HG02840 (cell line): ENCODE measurements around the gene AP5Z1.
"Not testable (repeated sequence)": the region's sequence is repeated elsewhere in the genome, so short reads cannot be mapped to it uniquely, and the experiment has no call there.

Experiments used
- ATAC-seq: cut with Tn5 transposase; IDR thresholded peaks from one replicate; pipeline ENCODE4 v1.9.1; 2021; ENCODE audit warnings: mild to moderate bottlenecking, moderate library complexity, moderate number of reproducible peaks; ENCODE audit not compliant: unreplicated experiment, low FRiP score

AP5Z1 gene

DNA sequence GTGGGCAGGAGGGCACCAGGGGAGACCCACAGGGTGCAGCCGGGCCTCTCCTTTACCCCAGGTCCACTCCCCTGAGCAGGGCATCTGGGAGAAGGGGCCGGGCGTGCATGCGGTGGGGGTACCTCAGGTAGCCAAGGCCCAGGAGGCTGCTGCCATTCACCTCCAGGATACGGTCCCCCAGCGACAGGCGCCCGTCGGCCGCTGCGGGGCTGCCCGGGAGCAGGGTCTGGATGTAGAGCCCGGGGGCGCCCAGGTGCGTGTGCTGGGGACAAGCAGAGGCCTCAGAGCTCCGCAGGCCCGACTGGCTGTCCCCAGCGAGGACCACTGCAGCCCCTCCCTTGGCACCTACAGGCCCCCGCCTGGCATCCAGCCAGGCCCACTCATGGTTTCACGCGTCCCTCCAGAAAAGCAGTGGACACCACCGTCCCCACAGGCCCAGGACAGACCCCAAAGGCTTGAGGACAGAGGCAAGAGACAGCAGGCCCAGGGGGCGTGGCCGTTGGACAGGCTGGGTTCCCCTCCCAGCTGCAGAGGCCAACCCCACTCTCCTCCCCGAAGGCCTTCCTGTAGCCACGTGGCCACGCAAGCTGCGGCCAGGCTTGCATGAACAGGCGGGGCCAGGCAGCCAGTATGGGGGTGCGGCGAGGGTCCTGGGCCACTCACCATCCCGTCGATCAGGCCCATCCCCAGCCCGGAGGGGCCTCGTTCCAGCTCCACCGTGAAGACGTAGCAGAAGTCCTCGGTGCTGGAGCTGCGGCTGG, 24.3 kb downstream of the AP5Z1 start:
- no peak for ATAC-seq

GRCh38 chr7:4800487-4800886, 25.1 kb downstream of the AP5Z1 start:
- ATAC-seq: no peak

GRCh38 chr7:4800926-4801838, 25.8 kb downstream of the AP5Z1 start:
- ATAC-seq: no peak

- ATAC-seq: no peak
These were observed 26.4 kb downstream of the AP5Z1 start for GRCh38 chr7:4801839-4802231.

DNA sequence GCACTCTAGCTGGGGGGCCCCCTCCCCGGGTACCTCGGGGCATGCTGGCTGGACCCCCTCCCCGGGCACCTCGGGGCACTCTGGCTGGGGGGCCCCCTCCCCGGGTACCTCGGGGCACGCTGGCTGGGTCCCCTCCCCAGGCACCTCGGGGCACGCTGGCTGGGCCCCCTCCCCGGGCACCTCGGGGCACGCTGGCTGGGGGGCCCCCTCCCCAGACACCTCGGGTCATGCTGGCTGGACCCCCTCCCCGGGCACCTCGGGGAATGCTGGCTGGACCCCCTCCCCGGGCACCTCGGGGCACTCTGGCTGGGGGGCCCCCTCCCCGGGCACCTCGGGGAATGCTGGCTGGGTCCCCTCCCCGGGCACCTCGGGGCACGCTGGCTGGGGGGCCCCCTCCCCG, 27.2 kb downstream of the AP5Z1 start:
- ATAC-seq: not testable (repeated sequence)

- ATAC-seq: no peak
These were observed 28.2 kb downstream of the AP5Z1 start for GRCh38 chr7:4803397-4804241.

DNA sequence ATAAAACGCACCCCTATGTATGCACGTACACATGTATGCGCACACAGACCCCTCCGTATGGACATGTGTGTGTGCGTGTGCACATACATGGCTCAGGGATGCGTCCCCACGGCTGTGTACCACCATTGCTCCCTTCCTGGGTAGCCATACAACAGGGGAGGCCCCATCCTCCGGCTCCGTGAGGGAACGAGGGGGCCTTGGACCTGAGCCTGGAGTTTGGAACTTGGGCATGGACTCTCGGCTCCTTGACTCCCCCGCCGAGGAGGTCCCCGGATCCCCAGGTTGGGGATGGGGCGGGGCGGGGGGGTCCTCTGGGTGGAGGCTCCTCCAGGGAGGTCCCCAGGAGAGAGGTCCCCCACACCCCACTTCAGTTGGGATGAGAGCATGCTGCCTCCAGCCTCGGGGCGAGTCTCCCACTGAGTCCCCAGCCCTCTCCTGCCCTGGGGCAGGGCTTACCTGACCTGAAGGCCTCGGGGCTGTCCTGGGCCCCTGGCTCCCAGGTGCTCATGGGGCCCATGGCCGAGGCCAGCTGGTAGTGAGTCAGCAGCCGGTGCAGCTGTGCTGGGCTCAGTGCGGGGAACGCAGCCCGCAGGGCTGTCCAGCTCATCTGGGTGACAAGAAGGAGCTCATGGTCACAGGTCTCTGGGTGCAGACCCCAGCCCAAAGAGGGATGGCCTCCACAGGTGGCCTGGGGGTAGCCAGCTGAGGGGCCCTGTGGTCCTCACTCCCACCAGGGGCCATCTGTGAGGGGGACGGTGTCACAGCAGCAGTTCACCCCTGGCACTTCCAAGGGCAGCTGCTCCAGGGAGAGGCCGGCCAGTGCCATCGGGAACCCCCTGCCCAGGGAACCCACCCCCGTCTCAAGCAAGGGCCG, 29.9 kb downstream of the AP5Z1 start:
- ATAC-seq: no peak

- no peak for ATAC-seq
These were observed 30.5 kb downstream of the AP5Z1 start for GRCh38 chr7:4805984-4806300.

GRCh38 chr7:4806983-4807597, 31.7 kb downstream of the AP5Z1 start:
- no peak for ATAC-seq

- ATAC-seq: no peak
These were observed 32.2 kb downstream of the AP5Z1 start for GRCh38 chr7:4807598-4808016.

DNA sequence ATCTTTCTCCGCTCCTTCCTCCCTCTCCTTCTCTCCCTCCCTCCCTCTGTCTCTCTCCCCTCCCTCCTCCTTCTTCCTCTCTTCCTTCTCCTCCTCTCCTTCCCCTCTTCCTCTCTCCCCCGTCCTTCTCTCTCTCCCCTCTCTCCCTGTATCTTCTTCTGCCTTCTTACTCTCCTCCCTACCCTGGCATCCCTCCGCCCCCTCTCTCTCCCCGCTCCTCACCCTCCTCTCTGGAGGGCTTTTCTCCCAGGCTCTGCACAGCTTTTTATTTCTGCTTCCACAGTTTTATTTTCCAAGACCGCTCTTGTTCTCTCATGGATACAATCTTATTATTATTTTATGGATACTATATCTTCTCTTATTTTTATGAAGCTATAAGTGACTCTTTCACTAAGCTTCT, 32.6 kb downstream of the AP5Z1 start:
- ATAC-seq: no peak

DNA sequence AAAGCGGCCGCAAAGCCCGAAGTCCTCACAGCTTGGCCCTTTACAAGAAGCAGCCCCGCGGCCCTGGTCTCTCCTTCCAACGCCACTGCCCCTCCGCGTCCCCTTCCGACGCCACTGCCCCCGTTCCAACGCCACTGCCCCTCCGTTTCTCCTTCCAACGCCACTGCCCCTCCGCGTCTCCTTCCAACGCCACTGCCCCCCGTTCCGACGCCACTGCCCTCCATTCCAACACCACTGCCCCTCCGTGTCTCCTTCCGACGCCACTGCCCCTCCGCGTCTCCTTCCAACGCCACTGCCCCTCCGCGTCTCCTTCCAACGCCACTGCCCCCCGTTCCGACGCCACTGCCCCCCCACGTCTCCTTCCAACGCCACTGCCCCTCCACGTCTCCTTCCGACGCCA, 33.1 kb downstream of the AP5Z1 start:
- no peak for ATAC-seq

- no peak for ATAC-seq
These were observed 33.7 kb downstream of the AP5Z1 start for GRCh38 chr7:4809091-4809591.

- ATAC-seq: no peak
These were observed 34.2 kb downstream of the AP5Z1 start for GRCh38 chr7:4809666-4810065.

DNA sequence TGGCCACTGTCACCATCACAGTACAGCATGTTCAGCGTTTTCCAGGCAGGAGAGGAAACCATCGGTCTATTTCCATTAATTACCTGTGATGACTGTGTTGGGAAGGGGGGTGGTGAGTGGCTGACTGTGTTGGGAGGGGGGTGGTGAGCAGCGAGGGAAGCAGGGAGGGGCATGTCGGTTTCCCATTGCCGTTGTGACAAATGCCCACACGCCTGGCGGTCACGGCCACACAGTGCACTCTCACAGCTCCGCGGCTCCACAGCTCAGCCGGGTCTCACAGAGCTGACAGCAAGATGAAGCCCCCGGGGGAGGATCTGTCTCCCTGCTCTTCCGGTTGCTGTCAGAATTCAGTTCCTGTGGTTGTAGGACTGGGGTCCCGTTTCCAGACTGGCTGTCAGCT, 39.0 kb downstream of the AP5Z1 start:
- ATAC-seq: no peak

DNA sequence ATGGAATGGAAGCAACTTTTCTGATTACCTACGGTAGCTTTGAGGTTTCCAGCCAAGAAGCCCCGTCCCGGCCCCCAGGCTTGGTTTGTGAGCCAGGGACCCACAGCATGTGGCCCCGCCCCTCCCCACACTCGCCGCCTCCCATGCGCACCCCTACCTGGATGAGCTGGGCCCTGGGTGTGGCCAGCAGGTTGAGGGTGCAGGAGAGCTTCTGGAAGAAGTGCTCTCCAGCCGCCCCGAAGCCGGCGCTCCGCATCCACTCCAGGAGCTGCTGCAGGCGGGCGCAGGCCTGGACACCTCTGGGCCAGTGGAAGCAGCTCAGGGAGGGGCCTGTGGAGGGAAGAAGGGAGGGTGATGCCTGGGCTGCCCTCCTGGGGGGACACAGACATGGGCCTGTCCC, 39.7 kb downstream of the AP5Z1 start:
- ATAC-seq: no peak

- ATAC-seq: no peak
These were observed 40.4 kb downstream of the AP5Z1 start for GRCh38 chr7:4815609-4816418.

DNA sequence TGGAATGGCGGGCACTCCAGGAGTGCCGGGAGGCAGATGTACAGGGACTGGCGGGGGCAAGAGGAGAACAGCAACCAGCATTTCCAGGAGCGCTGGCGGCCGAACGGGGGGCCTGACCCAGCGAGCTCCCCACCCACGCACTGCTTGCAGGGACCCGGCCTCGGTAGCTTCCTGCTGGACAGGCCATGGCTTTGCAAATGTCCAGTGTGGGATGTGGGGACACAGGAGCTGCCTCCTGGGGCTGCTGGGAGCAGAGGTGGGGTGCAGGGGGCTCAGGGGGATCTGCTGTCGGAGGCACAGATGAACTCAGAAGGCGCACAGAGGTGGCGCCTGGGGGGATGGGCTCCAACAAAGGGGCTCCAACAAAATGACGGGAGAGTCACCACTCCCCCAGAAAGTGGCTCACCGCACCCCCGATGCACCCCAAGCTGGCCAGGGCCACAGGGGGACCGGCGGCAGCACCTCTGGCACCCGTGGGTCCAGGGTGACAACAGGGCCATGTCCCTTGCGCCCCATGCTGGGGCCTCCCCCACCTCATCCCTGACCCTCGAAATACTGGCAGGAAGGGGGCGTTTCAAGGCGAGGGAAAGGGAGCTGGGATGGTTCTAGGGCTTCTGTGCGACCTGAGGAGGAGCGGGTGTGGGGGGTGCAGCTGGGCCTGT, 41.1 kb downstream of the AP5Z1 start:
- ATAC-seq: no peak
